HepG2 (cell line): ENCODE data around the gene WNT6. TPM values are rescaled to one million over a fixed set of nuclear protein-coding genes. Genes with fewer than 3 reads are reported as not detected.

Source experiments
- AHR ChIP-seq: IDR thresholded peaks from 2 replicates; pipeline ENCODE4 v1.6.1; 2018; ENCODE audit warnings: missing genetic modification reagents, missing compliant biosample characterization
- CBX1 ChIP-seq: IDR thresholded peaks from one replicate; pipeline ENCODE4 v1.6.1; 2016; ENCODE audit warnings: antibody characterized with exemption, low read depth
- GATA4 ChIP-seq: sonication (generic); IDR thresholded peaks from 2 replicates; pipeline ENCODE4 v1.6.1; 2016; ENCODE audit warnings: antibody characterized with exemption, low read depth, borderline replicate concordance
- GTF2F1 ChIP-seq: fragments of 150-350 bp; IDR thresholded peaks from 2 replicates; pipeline ENCODE4 v1.6.1; 2014; ENCODE audit warnings: low read length
- MBD4 ChIP-seq: IDR thresholded peaks from 2 replicates; pipeline ENCODE4 v1.6.1; 2012; ENCODE audit warnings: low read length, inconsistent platforms, borderline replicate concordance
- NCOA1 ChIP-seq: sonication (generic); formaldehyde crosslinking; IDR thresholded peaks from 2 replicates; pipeline ENCODE4 v1.9.0; 2021; ENCODE audit warnings: missing genetic modification reagents
- PAXIP1 ChIP-seq: sonication (generic); formaldehyde crosslinking; conservative IDR thresholded peaks from 2 replicates; pipeline ENCODE4 v1.4.0; 2020; ENCODE audit warnings: mild to moderate bottlenecking, missing genetic modification reagents, moderate library complexity
- SNAPC4 ChIP-seq: sonication (generic); formaldehyde crosslinking; IDR thresholded peaks from 2 replicates; pipeline ENCODE4 v1.4.0; 2020; ENCODE audit warnings: mild to moderate bottlenecking, missing genetic modification reagents
- TIGD3 ChIP-seq: sonication (generic); formaldehyde crosslinking; IDR thresholded peaks from 2 replicates; pipeline ENCODE4 v1.5.1; 2020; ENCODE audit warnings: mild to moderate bottlenecking, missing genetic modification reagents, borderline replicate concordance
- ZNF143 ChIP-seq: sonication (generic); formaldehyde crosslinking; IDR thresholded peaks from 2 replicates; pipeline ENCODE4 v1.4.0; 2020; ENCODE audit warnings: missing genetic modification reagents
- ZNF224 ChIP-seq: sonication (generic); formaldehyde crosslinking; IDR thresholded peaks from 2 replicates; pipeline ENCODE4 v1.5.0; 2020; ENCODE audit warnings: mild to moderate bottlenecking, missing genetic modification reagents
- ZNF720 ChIP-seq: sonication (generic); formaldehyde crosslinking; IDR thresholded peaks from 2 replicates; pipeline ENCODE4 v1.4.0; 2020; ENCODE audit warnings: missing genetic modification reagents
- polyA plus RNA-seq, 8 experiments: library from polyadenylated mRNA; depleted of rRNA in 3 of 8; stranded (reverse) in 7 of 8; unstranded in 1 of 8; fragments of >200 nt; fragmentation: Illumina TruSeq in 4 of 8; extraction: Trizol in 4 of 8; gene quantifications; 2 replicates each; pipeline versions ENCODE4 v1.2.1 to v1.2.3, GENCODE V29; 2011 to 2016; ENCODE audit warnings: low read depth in 4 of 8, missing spikeins in 1 of 8, mixed read lengths in 1 of 8; ENCODE audit not compliant: insufficient read depth in 1 of 8
- total RNA-seq, 5 experiments: library from RNA; depleted of rRNA; stranded (reverse); fragments of >200 nt; fragmentation: Illumina TruSeq; extraction: Trizol; gene quantifications; 2 replicates each; pipeline ENCODE4 v1.2.3, GENCODE V29; 2016; ENCODE audit warnings: low read depth in 1 of 5
- TF ChIP-seq, protein P1 (sequence below): sonication (generic); formaldehyde crosslinking; IDR thresholded peaks from 2 replicates; pipeline ENCODE4 v1.4.0; 2020; ENCODE audit warnings: missing genetic modification reagents, borderline replicate concordance
- TF ChIP-seq, protein P2 (sequence below): sonication (generic); formaldehyde crosslinking; IDR thresholded peaks from 2 replicates; pipeline ENCODE4 v1.5.1; 2020; ENCODE audit warnings: missing genetic modification reagents, mild to moderate bottlenecking, borderline replicate concordance
- TF ChIP-seq, protein P3 (sequence below): IDR thresholded peaks from 2 replicates; pipeline ENCODE4 v1.6.1; 2016; ENCODE audit warnings: missing genetic modification reagents, missing compliant biosample characterization

Gene WNT6
- total and polyA plus RNA-seq, 2 of the 13 experiments (the other 11 are each of a cell fraction or from before 2014, with no cell fraction given): 0.20 TPM; not detected in 1

DNA sequence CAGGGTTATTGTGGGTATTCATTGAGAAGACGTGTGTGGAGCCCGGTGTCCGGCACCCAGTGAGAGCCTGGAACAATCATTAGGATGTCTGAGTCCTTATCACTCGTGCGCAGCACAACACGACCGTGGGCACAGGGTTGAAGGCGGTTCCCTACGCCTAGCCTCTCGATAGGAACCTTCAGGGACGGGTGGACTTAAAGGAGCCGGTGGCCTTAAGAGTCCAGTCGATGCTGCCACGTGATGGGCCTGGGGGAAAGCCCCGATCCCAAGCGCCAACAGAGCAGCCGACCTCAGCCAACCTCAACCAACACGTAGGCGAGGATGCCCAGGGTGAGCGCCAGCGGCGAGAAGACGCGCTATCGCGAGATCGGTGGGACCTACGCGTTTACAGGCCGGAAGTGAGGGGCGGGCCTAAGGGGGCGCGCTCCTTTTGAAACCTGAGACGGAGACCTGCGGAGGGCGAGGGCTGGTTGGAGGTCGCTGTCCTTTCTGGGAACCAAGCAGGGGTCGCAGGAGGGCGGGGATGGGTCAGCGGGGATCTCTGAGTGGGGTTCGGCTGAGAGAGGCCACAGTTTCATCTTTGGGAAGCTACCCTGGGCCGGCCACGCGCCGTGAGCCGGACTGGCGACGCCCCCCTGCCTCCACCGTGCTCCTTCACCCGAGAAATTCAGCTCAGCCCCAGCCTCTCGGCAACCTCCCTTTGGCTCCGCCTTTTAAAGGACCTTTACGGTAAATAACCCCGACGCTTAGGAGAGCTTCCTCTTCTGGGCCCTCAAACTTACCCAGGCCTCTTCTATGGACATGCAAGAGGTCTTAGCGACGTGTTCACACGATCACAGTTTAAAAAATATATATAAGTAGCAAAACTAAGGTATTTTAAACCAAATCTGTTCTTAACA, 49.4 kb downstream of the WNT6 start (continued):
- TF ChIP-seq, protein P1, sequence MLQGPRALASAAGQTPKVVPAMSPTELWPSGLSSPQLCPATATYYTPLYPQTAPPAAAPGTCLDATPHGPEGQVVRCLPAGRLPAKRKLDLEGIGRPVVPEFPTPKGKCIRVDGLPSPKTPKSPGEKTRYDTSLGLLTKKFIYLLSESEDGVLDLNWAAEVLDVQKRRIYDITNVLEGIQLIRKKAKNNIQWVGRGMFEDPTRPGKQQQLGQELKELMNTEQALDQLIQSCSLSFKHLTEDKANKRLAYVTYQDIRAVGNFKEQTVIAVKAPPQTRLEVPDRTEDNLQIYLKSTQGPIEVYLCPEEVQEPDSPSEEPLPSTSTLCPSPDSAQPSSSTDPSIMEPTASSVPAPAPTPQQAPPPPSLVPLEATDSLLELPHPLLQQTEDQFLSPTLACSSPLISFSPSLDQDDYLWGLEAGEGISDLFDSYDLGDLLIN (CRISPR knock-in tag): no peak
- TF ChIP-seq ZNF143 (CRISPR knock-in tag) (peak; percentile 34; the same call in 1 of the 2 replicates), ZNF224 (CRISPR knock-in tag) (no peak), NCOA1 (CRISPR knock-in tag) (peak; percentile 82; the same call in 1 of the 2 replicates), TIGD3 (CRISPR knock-in tag) (no peak), MBD4 (no peak), PAXIP1 (CRISPR knock-in tag) (peak; percentile 66), ZNF720 (CRISPR knock-in tag) (peak; percentile 88), SNAPC4 (CRISPR knock-in tag) (peak; percentile 94), GTF2F1 (no peak), GATA4 (0 out of 2 replicates have a peak, but pooled peaks have one; percentile 36), CBX1 (peak; percentile 77), AHR (peak; percentile 68)
- TF ChIP-seq, protein P2, sequence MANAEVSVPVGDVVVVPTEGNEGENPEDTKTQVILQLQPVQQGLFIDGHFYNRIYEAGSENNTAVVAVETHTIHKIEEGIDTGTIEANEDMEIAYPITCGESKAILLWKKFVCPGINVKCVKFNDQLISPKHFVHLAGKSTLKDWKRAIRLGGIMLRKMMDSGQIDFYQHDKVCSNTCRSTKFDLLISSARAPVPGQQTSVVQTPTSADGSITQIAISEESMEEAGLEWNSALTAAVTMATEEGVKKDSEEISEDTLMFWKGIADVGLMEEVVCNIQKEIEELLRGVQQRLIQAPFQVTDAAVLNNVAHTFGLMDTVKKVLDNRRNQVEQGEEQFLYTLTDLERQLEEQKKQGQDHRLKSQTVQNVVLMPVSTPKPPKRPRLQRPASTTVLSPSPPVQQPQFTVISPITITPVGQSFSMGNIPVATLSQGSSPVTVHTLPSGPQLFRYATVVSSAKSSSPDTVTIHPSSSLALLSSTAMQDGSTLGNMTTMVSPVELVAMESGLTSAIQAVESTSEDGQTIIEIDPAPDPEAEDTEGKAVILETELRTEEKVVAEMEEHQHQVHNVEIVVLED (CRISPR knock-in tag): peak; percentile 88
- TF ChIP-seq, protein P3, sequence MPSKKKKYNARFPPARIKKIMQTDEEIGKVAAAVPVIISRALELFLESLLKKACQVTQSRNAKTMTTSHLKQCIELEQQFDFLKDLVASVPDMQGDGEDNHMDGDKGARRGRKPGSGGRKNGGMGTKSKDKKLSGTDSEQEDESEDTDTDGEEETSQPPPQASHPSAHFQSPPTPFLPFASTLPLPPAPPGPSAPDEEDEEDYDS (CRISPR knock-in tag): peak; percentile 90
